SK-N-SH (cell line): ENCODE data around the gene C2orf92. TPM values are rescaled to one million over a fixed set of nuclear protein-coding genes. Genes with fewer than 3 reads are reported as not detected.

ENCODE experiments used
- CTCF ChIA-PET: fragments of 300-600, 350-600 bp; formaldehyde crosslinking; extraction: SDS; loops from one replicate; lab custom pipeline; 2021; lab: Yijun Ruan, JAX
- POLR2A ChIA-PET: fragments of 350-600 bp; sonication (Branson Sonifier 250); formaldehyde crosslinking; extraction: SDS; loops from one replicate; lab custom pipeline; 2020; ENCODE audit warnings: antibody characterized with exemption, inconsistent platforms; lab: Yijun Ruan, JAX
- DNase-seq: peaks from one replicate; pipeline ENCODE4 v3.0.0; 2012
- H2AFZ ChIP-seq: fragments of 200-600 bp; sonication (generic); 2 replicates; pipeline ENCODE4 v1.8.1; 2016; ENCODE audit warnings: antibody characterized with exemption, mild to moderate bottlenecking, low read depth
- H3F3A ChIP-seq: fragments of 200-600 bp; sonication (generic); replicated peaks from 2 replicates; pipeline ENCODE3; 2016; ENCODE audit warnings: antibody characterized with exemption, mild to moderate bottlenecking; ENCODE audit not compliant: insufficient read depth
- H3K27ac ChIP-seq, 2 experiments: fragments of 200-500 bp in 1 of 2; fragments of 200-600 bp in 1 of 2; sonication (Bioruptor generic) in 1 of 2; sonication (generic), shearing (Covaris generic) in 1 of 2; 2 replicates each; pipeline versions ENCODE4 v1.5.1 to v1.6.1; 2014 to 2016; ENCODE audit warnings: low read depth in 2 of 2, inconsistent platforms in 1 of 2, low read length in 1 of 2, mild to moderate bottlenecking in 1 of 2, mixed read lengths in 1 of 2
- H3K27me3 ChIP-seq: fragments of 200-600 bp; sonication (generic), shearing (Covaris generic); 2 replicates; pipeline ENCODE4 v1.6.1; 2016; ENCODE audit warnings: mixed run types; ENCODE audit not compliant: insufficient read depth
- H3K36me3 ChIP-seq, 2 experiments: fragments of 200-500 bp in 1 of 2; fragments of 200-600 bp in 1 of 2; sonication (Bioruptor generic) in 1 of 2; sonication (generic) in 1 of 2; replicated peaks in 1 of 2; 2 replicates each; pipeline versions ENCODE3 to v1.5.1; 2014 to 2016; ENCODE audit warnings: low read length in 1 of 2, mild to moderate bottlenecking in 1 of 2; ENCODE audit not compliant: insufficient read depth in 2 of 2, control insufficient read depth in 1 of 2
- H3K4me1 ChIP-seq, 2 experiments: fragments of 200-500 bp in 1 of 2; fragments of 200-600 bp in 1 of 2; sonication (Bioruptor generic) in 1 of 2; sonication (generic), shearing (Covaris generic) in 1 of 2; 2 replicates each; pipeline versions ENCODE4 v1.5.1 to v1.6.1; 2014 to 2016; ENCODE audit warnings: low read depth in 1 of 2, low read length in 1 of 2, mixed run types in 1 of 2; ENCODE audit not compliant: insufficient read depth in 2 of 2, control insufficient read depth in 1 of 2
- H3K4me2 ChIP-seq: fragments of 200-600 bp; sonication (generic), shearing (Covaris generic); 2 replicates; pipeline ENCODE4 v1.6.1; 2017; ENCODE audit warnings: mixed run types
- H3K4me3 ChIP-seq, 2 experiments: fragments of 200-500 bp in 1 of 2; fragments of 200-600 bp in 1 of 2; sonication (Bioruptor generic) in 1 of 2; sonication (generic), shearing (Covaris generic) in 1 of 2; 2 replicates each; pipeline versions ENCODE4 v1.5.1 to v1.8.1; 2014 to 2016; ENCODE audit warnings: low read depth in 2 of 2, inconsistent platforms in 1 of 2, low read length in 1 of 2, mild to moderate bottlenecking in 1 of 2, mixed read lengths in 1 of 2, moderate library complexity in 1 of 2
- H3K79me2 ChIP-seq: fragments of 200-600 bp; sonication (generic); 2 replicates; pipeline ENCODE4 v1.8.1; 2017; ENCODE audit warnings: mild to moderate bottlenecking; ENCODE audit not compliant: insufficient read depth
- H3K9ac ChIP-seq: fragments of 200-600 bp; sonication (generic); 2 replicates; pipeline ENCODE4 v1.6.1; 2017; ENCODE audit warnings: mixed run types
- H3K9me2 ChIP-seq: fragments of 200-600 bp; sonication (generic); 2 replicates; pipeline ENCODE4 v1.6.1; 2017; ENCODE audit warnings: mixed run types
- H3K9me3 ChIP-seq: fragments of 200-600 bp; sonication (generic); 2 replicates; pipeline ENCODE4 v1.6.1; 2017; ENCODE audit warnings: mixed run types, mild to moderate bottlenecking, moderate library complexity
- H4K20me1 ChIP-seq: fragments of 200-600 bp; sonication (generic); 2 replicates; pipeline ENCODE4 v1.6.1; 2017; ENCODE audit warnings: mild to moderate bottlenecking, mixed run types; ENCODE audit not compliant: insufficient read depth
- CHD2 ChIP-seq: fragments of 150-350 bp; IDR thresholded peaks from 2 replicates; pipeline ENCODE4 v1.6.1; 2018; ENCODE audit warnings: low read length; ENCODE audit not compliant: partially characterized antibody
- EP300 ChIP-seq, 2 experiments: IDR thresholded peaks; 2 replicates each; pipeline versions ENCODE4 v1.4.0 to v1.6.1; 2012; ENCODE audit warnings: borderline replicate concordance in 1 of 2, low read depth in 1 of 2, low read length in 1 of 2
- FOSL2 ChIP-seq: IDR thresholded peaks from 2 replicates; pipeline ENCODE4 v1.4.0; 2012; ENCODE audit warnings: low read depth, mild to moderate bottlenecking, moderate library complexity, borderline replicate concordance
- FOXJ3 ChIP-seq: sonication (generic); formaldehyde crosslinking; IDR thresholded peaks from 2 replicates; pipeline ENCODE4 v1.5.1; 2020; ENCODE audit warnings: mild to moderate bottlenecking, missing genetic modification reagents
- FOXM1 ChIP-seq: IDR thresholded peaks from 2 replicates; pipeline ENCODE4 v1.4.0; 2012; ENCODE audit warnings: low read depth, mild to moderate bottlenecking
- GABPA ChIP-seq: IDR thresholded peaks from 2 replicates; pipeline ENCODE4 v1.4.0; 2012; ENCODE audit warnings: low read depth, mild to moderate bottlenecking
- GATA2 ChIP-seq: sonication (generic); formaldehyde crosslinking; IDR thresholded peaks from 2 replicates; pipeline ENCODE4 v1.5.0; 2020; ENCODE audit warnings: mild to moderate bottlenecking, missing genetic modification reagents
- JUND ChIP-seq: IDR thresholded peaks from 2 replicates; pipeline ENCODE4 v1.4.0; 2012
- MAX ChIP-seq: IDR thresholded peaks from 2 replicates; pipeline ENCODE4 v1.4.0; 2012; ENCODE audit warnings: low read depth
- MEF2A ChIP-seq: IDR thresholded peaks from 2 replicates; pipeline ENCODE4 v1.4.0; 2012; ENCODE audit warnings: low read depth, borderline replicate concordance
- NRF1 ChIP-seq: IDR thresholded peaks from 2 replicates; pipeline ENCODE4 v1.6.1; 2012; ENCODE audit warnings: low read depth, mild to moderate bottlenecking, low read length
- RAD21 ChIP-seq: IDR thresholded peaks from 2 replicates; pipeline ENCODE4 v1.6.1; 2012; ENCODE audit warnings: mild to moderate bottlenecking, low read length
- RXRA ChIP-seq: IDR thresholded peaks from 2 replicates; pipeline ENCODE4 v1.4.0; 2012; ENCODE audit warnings: low read depth, mild to moderate bottlenecking, borderline replicate concordance
- SIN3A ChIP-seq: IDR thresholded peaks from 2 replicates; pipeline ENCODE4 v1.6.1; 2012; ENCODE audit warnings: low read depth, mild to moderate bottlenecking, low read length, moderate library complexity, borderline replicate concordance
- SMC3 ChIP-seq: IDR thresholded peaks from 2 replicates; pipeline ENCODE4 v1.6.1; 2012; ENCODE audit warnings: low read depth, low read length, improper control_type of control experiment
- TAF1 ChIP-seq: IDR thresholded peaks from 2 replicates; pipeline ENCODE4 v1.6.1; 2012; ENCODE audit warnings: low read depth, mild to moderate bottlenecking, low read length, moderate library complexity, borderline replicate concordance
- TCF12 ChIP-seq: IDR thresholded peaks from 2 replicates; pipeline ENCODE4 v1.4.0; 2012
- USF2 ChIP-seq: fragments of 150-350 bp; IDR thresholded peaks from 2 replicates; pipeline ENCODE4 v1.6.1; 2017; ENCODE audit warnings: antibody characterized with exemption, low read length, low read depth, borderline replicate concordance
- YY1 ChIP-seq: IDR thresholded peaks from 2 replicates; pipeline ENCODE4 v1.4.0; 2012; ENCODE audit warnings: low read depth, mild to moderate bottlenecking
- WGBS: methylation state at CpG from one replicate; pipeline ENCODE4 v1.1.6; 2017; ENCODE audit warnings: low lambda C conversion rate; 5-methylcytosine and 5-hydroxymethylcytosine counted together
- polyA plus RNA-seq, 3 experiments: library from polyadenylated mRNA; depleted of rRNA; stranded (reverse); fragments of >200 nt; gene quantifications; 2 replicates each; pipeline ENCODE4 v1.2.3, GENCODE V29; 2012
- TF ChIP-seq, protein P1 (sequence below): IDR thresholded peaks from 2 replicates; pipeline ENCODE4 v1.4.0; 2012; ENCODE audit warnings: low read depth, borderline replicate concordance

The C2orf92 gene
- polyA plus RNA-seq, 1 of the 3 experiments (the other 2 are of a cell fraction), result 3.1 TPM

- H4K20me1 ChIP-seq, result 0 out of 2 replicates have a peak, but pooled peaks cover 7% of the 10 kb centered on the region
- H3K9me3 ChIP-seq, result no peaks in the 10 kb centered on the region
- no peak overlapping the region for H3K4me2 ChIP-seq
- no peaks in the 10 kb centered on the region for H3K27me3 ChIP-seq
- H3K4me1 ChIP-seq, result peaks cover 13 to 15% of the 10 kb centered on the region in 2 experiments; a peak in 3 of 4 replicates
- H3K36me3 ChIP-seq, result peaks cover 5 to 32% of the 10 kb centered on the region in 2 experiments
- no peak overlapping the region; a peak in 1 of 4 replicates for H3K27ac ChIP-seq
- ChIA-PET CTCF (interaction anchor here (0.5 to 8.6 kb wide), 4 partner anchors 8 to 141 kb away, joined by 3 to 88 read pairs (median 6); no protein-coding TSS in a partner anchor), POLR2A (no interaction called here)
- DNase-seq, result no peak
- H3K9me2 ChIP-seq, result no peaks in the 10 kb centered on the region
- WGBS, result 95% methylated on average over 18 of the region's 29 CpGs
- H3F3A ChIP-seq, result peaks cover 14% of the 10 kb centered on the region
- no peak overlapping the region for H3K9ac ChIP-seq
- no peak overlapping the region for H2AFZ ChIP-seq
- H3K79me2 ChIP-seq, result peaks cover 31% of the 10 kb centered on the region
- TF ChIP-seq SMC3 (no peak), JUND (no peak), NRF1 (no peak), TCF12 (no peak), MEF2A (no peak), FOXM1 (no peak), EP300 (IDR thresholded peaks at IDR 0.05; ENCODE audit: borderline replicate concordance in 1 of 2, low read depth in 1 of 2, low read length in 1 of 2) (no peak), FOSL2 (no peak), MAX (no peak)
- TF ChIP-seq, protein P1, sequence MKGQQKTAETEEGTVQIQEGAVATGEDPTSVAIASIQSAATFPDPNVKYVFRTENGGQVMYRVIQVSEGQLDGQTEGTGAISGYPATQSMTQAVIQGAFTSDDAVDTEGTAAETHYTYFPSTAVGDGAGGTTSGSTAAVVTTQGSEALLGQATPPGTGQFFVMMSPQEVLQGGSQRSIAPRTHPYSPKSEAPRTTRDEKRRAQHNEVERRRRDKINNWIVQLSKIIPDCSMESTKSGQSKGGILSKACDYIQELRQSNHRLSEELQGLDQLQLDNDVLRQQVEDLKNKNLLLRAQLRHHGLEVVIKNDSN, result no peak
- no peak overlapping the region for H3K4me3 ChIP-seq
These were observed 10.1 kb upstream of the C2orf92 start for GRCh38 chr2:97659256-97660043.

GRCh38 chr2:97660044-97660774 lies 9.3 kb upstream of the C2orf92 start:
- H3K4me2 ChIP-seq, result peak overlapping the region; percentile 97; the same call in 1 of the 2 replicates
- peaks cover 15% of the 10 kb centered on the region for H3F3A ChIP-seq
- no peaks in the 10 kb centered on the region for H3K9me2 ChIP-seq
- peaks cover 31% of the 10 kb centered on the region for H3K79me2 ChIP-seq
- H3K27ac ChIP-seq, result no peak overlapping the region
- CTCF ChIA-PET, result interaction anchor here (1.8 to 8.6 kb wide), 3 partner anchors 9 to 70 kb away, joined by 6 to 88 read pairs (median 6); no protein-coding TSS in a partner anchor
- 0 out of 2 replicates have a peak, but pooled peaks cover 7% of the 10 kb centered on the region for H4K20me1 ChIP-seq
- no peak for DNase-seq
- peaks cover 15% of the 10 kb centered on the region in 2 experiments; a peak in 3 of 4 replicates for H3K4me1 ChIP-seq
- TF ChIP-seq YY1 (no peak), GATA2 (CRISPR knock-in tag) (no peak), GABPA (no peak), USF2 (no peak), TAF1 (no peak), FOXJ3 (CRISPR knock-in tag) (no peak), SMC3 (no peak), SIN3A (no peak), CHD2 (no peak), RXRA (no peak), FOXM1 (no peak), RAD21 (no peak)
- H2AFZ ChIP-seq, result no peak overlapping the region
- peaks cover 5 to 32% of the 10 kb centered on the region in 2 experiments for H3K36me3 ChIP-seq
- H3K27me3 ChIP-seq, result no peaks in the 10 kb centered on the region
- H3K9ac ChIP-seq, result no peak overlapping the region
- no peaks in the 10 kb centered on the region for H3K9me3 ChIP-seq
- POLR2A ChIA-PET, result interaction anchor here (2.6 kb wide), 1 partner anchor 8 kb away, joined by 7 read pairs; no protein-coding TSS in a partner anchor
- H3K4me3 ChIP-seq, result no peak overlapping the region
- 95% methylated on average over 20 of the region's 20 CpGs for WGBS
